Measurements from ENCODE around the gene FAT1.

DNA sequence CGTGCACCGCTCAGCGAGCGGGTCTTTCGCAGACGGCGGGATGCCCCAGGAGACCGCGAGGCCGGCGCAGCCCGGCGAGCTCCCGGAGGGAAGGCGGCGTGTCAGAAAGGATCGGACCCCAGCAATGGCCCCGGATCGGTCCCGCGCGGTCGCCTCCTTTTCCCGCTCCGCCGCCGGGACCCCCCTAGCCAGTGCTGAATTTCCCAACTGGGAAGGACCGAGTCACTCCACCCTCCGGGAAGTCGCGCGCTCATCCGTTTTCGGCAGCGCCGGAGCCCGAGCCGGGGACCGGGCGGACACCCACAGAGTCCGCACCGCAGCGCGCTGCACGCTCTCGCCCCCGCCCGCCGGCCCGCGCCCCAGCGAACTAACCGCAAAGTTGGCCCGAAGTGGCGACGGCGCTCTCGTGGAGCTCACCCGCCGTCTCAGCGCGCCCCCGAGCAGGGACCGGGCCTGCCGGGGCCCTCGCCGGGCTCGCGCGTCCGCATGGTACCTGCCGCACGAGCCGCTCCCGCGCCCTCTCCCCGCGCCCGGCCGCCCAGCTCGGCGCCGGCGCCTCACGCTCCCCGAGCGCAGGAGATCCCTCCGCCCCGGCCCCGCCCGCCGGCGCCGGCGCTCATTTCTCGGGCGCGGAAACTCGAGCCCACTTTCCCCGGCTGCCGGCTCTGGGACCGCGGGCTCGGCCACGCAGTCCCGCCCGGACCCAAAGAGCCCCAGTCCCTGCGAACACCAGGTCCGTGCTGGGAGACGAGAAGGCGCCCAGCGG is at the start of gene FAT1:
- TF ChIP-seq, protein P1, sequence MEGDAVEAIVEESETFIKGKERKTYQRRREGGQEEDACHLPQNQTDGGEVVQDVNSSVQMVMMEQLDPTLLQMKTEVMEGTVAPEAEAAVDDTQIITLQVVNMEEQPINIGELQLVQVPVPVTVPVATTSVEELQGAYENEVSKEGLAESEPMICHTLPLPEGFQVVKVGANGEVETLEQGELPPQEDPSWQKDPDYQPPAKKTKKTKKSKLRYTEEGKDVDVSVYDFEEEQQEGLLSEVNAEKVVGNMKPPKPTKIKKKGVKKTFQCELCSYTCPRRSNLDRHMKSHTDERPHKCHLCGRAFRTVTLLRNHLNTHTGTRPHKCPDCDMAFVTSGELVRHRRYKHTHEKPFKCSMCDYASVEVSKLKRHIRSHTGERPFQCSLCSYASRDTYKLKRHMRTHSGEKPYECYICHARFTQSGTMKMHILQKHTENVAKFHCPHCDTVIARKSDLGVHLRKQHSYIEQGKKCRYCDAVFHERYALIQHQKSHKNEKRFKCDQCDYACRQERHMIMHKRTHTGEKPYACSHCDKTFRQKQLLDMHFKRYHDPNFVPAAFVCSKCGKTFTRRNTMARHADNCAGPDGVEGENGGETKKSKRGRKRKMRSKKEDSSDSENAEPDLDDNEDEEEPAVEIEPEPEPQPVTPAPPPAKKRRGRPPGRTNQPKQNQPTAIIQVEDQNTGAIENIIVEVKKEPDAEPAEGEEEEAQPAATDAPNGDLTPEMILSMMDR (conservative IDR thresholded peaks at IDR 0.05 in 1 of 2, IDR thresholded peaks at IDR 0.05 in 1 of 2; ENCODE audit: low read depth in 1 of 2, low read length in 2 of 2): no peak
- TF ChIP-seq EZH2 (IDR thresholded peaks at IDR 0.05; ENCODE audit: low read length, missing control alignments): no peak

All from fibroblast of lung (primary cell).